Activated T-cell treated with anti-CD3 and anti-CD28 coated beads, Interleukin-2, amount 50 U/mL, for 48 hours (primary cell): ENCODE measurements around the gene MX1.
A peak's percentile ranks its signal among the peaks of the same experiment; 100 is the strongest.

Experiments used
- DNase-seq, 2 experiments: peaks; one replicate each; pipeline ENCODE4 v3.0.0-alpha.2; 2020

MX1 gene

DNA sequence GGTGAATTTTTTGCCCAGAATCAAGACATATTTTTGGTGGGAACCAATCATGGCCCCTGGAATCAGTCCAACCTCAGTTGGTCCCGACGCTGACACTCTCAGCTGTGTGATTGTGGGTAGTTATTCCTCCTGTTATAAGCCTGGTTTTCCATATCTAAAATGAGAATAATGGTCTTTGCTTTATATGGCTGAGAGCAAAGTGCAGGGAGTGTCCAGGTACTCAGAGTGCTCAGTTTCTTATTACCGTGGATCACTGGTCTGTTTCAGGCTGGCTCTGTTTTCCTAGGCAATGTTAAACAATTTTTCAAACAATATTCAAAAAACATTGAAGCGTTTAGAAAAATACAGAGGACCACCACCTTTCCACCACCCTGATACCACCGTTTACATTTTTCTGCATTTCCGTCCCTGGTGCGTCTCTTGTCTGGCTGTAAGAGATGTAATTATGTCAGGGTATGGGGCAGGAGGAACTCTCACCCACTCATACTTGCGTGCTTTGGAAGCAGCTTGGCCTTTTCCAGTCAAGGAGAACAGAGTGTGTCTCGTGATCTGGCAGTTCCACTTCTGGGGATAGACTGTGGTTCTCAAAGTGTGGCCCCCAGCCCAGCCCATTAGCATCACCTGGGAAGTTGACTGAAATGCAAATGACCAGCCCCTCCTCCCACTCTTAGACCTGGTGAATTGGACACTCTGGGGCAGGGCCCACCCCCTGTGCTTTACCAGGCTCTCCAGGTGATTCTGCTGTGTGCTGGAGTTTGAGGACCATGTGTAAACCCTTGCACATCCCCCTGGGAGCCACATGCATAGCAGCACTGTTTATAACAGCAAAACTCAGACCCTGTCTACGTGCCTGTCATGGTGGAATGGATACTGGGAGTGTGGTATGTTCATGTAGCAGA lies 6.8 kb downstream of the MX1 start:
- no peak for DNase-seq

DNA sequence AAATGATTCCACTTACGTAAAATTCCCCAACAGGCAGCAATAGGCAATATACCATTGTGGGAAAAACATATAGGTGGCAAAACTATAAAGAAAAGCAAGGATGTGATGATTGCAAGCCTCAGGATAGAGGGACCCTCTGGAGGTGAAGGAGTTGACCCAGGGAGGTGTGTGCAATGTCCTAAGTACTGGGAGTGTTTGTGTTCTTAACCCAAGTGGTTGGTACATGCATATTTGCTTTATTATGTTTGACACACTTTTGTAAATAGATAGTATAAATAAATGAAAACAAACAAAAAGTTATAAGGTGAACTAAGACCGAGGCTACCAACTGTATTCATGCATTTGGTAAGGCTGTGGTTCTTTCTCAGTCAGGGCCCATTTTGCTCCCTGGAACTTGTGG lies 7.5 kb downstream of the MX1 start:
- no peak for DNase-seq

DNA sequence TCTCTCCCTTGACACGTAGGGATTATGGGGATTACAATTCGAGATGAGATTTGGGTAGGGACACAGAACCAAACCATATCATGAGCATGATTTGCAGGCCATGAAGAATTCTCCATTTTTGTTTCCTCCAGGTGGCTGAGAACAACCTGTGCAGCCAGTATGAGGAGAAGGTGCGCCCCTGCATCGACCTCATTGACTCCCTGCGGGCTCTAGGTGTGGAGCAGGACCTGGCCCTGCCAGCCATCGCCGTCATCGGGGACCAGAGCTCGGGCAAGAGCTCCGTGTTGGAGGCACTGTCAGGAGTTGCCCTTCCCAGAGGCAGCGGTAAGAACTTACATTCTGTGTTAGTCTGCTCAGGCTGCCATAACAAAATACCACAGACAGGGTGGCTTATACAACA lies 9.7 kb downstream of the MX1 start:
- DNase-seq = peak in 1 of 2 experiments; percentile 1

DNA sequence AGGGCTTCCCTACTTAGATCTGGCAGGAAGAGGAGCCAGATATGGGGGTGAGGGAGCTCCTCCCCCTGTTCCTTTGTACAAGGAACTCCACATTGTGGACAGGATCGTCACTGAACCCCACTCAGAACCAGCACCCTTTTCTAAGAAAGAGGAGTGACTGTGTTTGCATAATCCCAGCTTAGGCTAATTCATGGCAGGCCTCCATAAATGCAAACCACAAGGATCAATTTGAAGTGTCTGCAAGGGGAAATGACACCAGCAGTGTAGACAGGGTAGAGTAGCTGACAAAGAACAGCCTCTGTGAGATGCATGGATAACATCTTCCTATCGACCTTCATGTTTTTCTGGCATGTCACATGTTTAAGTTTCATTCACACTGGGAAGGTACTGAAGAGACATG lies 11.7 kb downstream of the MX1 start:
- peak in 1 of 2 experiments; percentile 9 for DNase-seq

DNA sequence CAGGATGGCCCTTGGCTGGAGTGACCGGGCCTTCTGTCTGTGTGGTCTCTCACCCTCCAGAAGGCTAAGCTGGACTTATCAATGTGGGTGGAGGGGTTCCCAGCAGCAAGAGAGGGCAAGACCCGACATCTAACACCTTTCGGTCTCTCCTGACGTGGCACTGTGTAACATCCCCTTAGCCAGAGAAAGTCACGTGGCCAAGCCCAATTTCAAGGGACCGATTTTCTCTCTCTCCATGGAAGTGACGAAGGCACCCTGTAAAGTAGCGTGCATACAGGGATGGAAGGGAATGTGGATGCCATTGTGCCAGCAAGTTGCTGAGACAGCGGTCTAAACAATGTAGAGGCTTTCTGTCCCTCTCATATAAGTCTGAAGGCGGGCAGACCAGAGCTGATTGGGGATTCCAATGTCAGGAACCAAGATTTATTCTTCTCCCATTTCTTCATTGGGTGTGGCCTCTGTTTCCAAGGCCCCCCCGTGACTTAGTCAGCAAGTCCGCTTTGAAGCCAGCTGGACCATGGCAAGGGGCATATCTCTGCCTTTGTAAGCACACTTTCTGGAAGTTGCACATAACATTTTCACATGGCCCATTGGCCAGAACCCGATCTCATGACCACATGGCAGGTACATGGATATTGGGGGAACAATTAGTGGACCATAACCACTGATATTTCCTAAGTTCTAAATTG lies 12.5 kb downstream of the MX1 start:
- DNase-seq = peak in 1 of 2 experiments; percentile 5

DNA sequence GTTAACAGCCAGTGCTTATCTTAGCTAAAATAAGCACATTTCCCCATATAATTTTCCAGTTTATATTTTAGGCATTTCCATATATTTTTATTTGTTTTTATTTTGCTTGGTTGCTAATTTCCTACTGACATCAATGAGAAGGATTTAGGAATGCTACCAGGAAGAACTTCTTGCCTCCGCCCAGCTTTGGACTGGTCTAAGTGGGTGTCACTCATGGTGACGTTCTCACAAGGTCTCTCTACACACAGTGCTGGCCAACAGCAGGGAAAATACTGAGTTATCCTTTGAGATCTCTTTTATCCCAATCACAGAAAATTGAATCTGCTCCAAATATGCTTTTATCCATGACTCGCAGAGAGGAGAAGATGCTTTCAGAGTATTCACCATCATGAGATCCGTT lies 13.2 kb downstream of the MX1 start:
- no peak for DNase-seq

DNA sequence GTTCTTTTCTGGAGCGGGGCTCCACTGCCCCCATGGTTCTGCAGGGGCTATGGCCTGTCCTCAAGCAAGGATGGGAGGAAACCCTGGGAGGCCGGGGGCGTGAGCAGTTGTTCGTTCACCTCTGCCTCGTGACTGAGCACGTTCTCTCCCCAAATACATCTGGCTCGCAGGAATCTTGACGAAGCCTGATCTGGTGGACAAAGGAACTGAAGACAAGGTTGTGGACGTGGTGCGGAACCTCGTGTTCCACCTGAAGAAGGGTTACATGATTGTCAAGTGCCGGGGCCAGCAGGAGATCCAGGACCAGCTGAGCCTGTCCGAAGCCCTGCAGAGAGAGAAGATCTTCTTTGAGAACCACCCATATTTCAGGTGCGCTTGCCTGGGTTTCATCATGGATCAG lies 15.5 kb downstream of the MX1 start:
- no peak for DNase-seq

DNA sequence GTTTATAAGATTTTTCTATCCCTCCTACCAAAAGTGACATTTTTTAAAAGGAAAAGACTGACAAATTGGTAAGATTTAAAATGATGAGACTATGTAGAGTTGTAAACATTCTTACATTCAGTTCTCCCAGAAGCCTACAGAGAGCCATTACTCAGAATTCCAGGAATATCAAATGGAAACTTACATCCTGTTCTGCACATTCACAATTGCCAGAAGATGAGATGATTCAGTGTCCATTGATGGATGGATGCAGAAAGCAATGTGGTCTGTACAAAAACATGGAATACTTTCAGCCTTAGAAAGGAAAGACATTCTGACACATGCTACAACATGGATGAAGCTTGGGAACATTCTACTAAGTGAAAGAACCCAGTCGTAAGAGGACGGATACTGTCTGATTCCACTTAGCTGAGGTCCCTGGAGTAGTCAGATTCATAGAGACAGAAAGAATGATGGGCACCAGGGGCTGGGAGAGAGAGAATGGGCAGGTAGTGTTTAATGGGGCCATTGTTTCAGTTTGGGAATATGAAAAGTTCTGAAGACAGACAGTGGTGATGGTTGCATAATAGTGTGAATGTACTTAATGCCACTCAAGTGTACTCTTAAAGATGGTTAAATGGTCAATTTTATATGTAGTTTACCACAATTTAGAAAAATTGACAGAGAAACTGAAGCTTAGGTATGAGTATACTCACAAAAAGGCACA lies 16.6 kb downstream of the MX1 start:
- no peak for DNase-seq

DNA sequence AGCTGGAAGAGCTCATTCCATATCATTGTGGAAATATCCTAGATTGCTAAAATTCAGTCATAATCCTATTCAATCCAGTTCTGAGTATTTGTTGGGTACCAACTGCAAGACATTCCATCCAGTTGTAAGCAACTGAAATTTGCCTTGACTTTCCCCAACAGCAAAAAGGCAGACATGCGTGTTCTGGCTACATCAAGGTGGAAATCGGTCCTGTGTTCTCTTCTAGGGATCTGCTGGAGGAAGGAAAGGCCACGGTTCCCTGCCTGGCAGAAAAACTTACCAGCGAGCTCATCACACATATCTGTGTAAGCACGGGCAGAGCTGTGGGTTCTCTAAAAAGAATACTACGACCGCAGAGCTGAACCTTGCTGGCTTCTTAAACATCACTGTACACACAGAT lies 17.5 kb downstream of the MX1 start:
- DNase-seq = no peak

DNA sequence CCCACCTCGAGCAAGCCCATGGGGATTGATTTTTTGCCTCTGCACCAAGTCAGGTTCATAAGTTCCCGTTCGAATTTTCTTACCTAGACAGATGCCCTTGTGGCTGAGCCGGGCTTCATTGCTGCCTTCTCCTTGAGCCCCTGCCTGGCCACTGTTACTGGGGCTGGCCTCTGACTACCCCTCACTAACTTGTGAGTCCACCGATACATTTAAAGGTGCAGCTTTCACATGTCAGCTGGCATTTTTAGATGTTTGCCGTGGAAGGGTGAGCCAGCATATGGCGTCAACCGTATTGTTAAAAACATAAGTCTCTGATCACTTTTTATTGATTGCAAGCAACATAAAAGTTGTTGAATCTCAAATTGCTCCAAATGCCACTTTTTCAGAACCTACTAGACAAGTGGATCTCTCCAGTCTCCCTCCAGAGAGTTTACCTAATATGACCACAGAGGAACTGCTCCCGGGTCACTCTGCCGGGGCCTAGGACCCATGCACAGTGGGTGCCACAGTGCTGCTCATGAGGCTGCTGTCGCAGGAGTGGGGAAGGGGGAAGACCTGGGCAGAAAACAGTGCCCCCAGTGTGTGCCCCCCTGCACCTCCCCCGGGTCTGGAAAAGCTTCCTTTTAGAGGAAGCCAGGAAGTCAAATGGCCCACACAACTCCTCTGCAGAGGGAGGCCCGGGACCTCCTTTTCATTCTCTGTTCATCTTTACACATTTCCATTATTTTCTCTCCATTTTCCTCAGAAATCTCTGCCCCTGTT lies 18.8 kb downstream of the MX1 start:
- no peak for DNase-seq

DNA sequence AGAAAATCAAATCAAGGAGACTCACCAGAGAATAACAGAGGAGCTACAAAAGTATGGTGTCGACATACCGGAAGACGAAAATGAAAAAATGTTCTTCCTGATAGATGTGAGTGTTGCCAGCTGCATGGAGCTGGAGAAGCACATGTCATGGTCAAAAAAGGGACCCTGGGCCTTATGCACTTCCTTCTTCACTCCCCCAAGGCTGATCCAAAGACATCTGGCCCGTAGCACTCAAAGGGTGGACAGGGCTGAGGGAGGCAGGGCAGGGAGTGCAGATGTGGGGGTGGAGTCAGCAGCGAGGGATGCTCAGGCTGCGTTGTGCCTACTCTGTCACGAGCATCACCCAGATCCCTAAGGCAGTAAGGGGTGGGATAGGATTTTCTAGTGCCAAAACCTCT lies 19.4 kb downstream of the MX1 start:
- no peak for DNase-seq

DNA sequence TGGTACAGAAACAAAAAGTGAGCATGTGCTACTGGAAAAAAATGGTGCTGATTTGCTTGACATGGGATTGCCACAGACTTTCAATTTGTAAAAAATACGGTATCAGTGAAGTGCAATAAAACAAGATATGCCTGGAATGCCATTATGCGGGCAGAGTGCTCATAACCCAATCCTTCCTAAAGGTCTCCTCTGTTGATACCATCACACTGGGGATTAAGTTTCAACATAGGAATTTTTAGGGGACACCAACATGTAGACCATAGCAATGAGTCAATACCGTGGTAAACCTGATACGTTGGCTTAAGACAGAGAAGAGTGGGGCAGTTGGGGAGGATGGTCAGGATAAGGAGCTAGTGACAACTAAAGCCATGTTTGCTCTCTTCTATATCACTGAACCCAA lies 20.5 kb downstream of the MX1 start:
- DNase-seq = no peak

DNA sequence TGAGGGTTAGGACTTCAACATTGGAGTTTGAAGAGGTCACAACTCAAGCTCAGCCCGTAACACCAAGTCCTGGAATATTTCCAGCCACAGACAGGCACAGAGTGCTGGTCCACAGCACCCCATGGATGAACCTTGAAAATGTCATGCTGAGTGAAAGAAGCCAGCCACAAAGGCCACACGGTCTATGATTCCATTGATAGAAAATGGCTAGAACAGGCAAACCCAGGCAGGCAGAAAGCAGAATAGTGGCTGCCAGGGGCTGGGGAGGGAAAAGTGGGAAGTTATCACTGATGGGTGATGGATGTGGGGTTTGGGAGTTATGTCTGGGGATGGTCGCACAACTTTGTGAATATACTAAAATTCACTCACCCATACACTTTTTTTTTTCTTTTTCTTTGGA lies 21.3 kb downstream of the MX1 start:
- no peak for DNase-seq

DNA sequence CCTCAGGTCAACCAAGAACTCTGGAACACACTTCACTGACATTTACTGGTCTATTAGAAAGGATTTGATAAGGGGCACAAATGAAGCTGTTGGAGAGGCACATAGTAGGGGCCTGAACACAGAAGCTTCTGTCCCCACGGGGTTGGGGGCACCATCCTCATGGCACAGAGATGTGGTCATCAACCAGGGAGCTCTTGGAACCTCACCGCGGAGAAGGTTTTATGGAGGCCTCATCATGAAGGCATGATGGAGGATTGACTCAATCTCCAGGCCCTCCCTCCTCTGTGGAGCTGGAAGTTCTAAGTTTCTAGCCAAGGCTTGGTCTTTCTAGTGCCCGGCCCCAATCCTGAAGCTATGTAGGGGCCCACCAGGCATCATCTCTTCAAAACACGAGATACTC lies 23.6 kb downstream of the MX1 start:
- no peak for DNase-seq

DNA sequence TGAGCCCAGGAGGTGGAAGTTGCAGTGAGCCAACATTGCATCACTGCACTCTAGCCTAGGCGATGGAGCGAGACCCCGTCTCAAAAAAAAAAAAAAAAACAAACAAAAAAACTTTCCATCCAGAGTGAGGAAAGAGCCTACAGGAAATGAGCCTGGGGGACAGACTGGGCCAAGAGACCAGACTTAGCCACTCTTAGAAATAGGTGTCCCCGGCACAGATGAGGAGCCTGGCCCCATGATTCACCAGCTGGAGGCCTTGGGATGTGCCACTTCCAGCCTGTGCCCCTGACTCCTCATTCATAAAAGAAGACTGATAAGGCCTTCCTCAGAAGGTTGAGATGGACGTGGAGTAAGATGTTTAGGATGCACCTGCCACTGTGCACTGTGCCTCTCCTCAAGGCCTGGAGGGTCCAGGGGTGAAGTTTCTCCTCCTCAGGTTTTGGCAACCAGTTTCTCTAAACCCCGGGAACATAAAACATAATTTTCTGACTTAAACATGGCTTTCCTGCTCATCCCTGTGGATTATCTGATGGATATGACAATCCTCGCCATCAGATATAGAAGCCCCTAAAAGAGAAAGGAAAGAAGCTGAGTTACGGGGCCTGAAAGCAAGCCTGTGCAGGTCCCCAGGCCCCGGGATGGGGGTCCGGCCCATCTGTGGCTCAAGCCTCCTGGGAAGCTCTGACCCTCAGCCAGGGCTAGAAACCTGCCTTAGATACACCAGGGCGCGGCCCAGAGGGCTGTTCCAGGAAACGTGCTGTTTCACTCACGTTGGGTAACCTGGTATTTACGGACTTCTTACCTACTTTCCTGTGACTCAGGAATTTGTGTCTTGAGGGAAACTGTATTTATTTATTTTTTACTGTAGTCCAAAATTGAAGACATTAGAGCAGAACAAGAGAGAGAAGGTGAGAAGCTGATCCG lies 26.0 kb downstream of the MX1 start:
- no peak for DNase-seq

DNA sequence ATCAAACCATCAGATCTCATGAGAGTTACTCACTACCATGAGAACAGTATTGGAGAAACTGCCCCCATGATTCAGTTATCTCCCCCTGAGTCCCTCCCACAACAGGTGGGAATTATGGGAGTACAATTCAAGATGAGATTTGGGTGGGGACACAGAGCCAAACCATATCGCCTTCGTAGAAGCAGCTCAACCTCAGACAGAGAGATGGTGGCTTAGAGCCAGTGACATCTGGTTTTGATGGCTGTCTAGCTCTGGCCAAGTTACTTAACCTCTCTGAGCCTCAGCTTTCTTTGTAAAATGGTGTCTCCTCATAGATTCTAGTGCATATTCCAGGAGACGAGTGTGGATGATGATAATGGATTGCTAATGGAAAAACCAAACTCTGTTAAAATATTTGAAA lies 27.2 kb downstream of the MX1 start:
- DNase-seq = no peak

DNA sequence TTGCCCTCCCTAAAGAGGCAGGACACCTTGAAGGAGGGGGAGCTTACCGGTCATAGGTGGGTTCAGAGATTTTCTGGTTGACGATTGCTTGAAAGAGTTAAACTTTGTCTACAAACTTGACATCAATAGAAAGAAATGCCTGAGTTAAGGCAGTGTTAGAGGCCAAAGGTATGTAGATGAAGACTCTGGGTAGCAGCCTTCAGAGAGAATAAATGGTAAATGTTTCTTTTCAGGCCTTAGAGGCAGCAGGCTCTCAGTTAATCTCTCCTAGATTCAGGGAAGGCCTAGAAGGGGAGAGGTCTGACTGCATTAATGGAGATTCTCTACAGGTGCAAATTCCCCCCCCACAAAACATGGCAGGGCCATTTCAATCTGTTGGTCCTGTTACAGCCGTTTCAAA lies 27.7 kb downstream of the MX1 start:
- DNase-seq = no peak

DNA sequence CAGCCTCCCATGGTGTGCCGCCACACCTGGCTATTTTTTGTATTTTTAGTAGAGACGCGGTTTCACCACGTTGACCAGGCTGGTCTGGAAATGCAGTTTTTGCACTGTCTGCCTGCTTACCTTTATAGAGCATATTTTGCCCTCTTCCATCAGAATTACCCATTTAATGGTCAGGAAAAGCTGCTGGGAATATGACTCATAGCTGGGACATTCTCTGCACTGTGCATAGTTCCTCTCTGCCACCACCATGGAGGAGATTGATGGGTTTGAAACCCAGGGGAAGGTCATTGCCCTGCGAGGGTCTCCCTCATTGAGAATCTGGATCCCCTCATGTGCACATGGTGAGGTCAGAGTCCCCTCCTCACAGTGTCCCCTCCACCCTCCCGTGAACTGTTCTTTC lies 32.1 kb downstream of the MX1 start:
- DNase-seq = no peak

DNA sequence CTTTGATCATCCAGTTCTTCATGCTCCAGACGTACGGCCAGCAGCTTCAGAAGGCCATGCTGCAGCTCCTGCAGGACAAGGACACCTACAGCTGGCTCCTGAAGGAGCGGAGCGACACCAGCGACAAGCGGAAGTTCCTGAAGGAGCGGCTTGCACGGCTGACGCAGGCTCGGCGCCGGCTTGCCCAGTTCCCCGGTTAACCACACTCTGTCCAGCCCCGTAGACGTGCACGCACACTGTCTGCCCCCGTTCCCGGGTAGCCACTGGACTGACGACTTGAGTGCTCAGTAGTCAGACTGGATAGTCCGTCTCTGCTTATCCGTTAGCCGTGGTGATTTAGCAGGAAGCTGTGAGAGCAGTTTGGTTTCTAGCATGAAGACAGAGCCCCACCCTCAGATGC lies 32.5 kb downstream of the MX1 start:
- DNase-seq = no peak

DNA sequence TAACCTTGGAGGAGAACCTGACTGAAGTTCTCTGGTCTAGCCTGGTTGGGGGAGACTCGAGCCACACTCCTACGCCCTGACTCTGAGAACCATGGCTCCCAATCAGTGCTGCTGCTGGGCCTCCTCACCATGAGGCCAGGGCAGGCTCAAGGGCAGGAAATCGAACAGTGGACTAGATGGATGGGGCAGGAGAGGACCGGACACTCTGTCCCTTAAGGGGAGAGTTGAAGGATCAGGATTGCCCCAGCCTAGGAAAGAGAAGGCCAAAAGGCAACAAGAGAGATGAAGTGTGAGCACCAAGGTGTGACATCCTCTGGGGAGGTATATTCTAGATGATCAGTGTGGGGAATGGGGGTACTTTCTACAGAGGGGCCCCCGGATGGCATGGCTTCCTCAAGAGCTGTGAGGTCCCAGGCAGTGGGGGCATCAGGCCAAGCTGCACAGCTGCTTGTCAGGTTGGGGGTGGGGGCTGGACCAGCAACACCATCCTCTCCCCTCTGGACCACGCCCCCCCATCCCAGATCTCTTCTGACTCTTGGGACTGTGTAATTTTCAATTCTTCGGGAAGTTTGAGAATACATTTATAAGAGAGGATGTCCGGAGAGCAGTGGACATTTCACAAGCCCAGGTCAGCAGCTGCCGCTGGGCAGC lies 34.0 kb downstream of the MX1 start:
- DNase-seq = no peak
